K562 (cell line): ENCODE measurements around the gene MN1. TPM values are rescaled to one million over a fixed set of nuclear protein-coding genes. Genes with fewer than 3 reads are reported as not detected.
A peak's percentile ranks its signal among the peaks of the same experiment; 100 is the strongest.

Experiments
- ATAC-seq: fragments of 200-7000 bp; cut with Tn5 transposase; 3 replicates; pipeline ENCODE4 v1.9.1; 2020; ENCODE audit warnings: moderate library complexity
- BruUV-seq: library from RNA; stranded (reverse); fragments of 400-500 nt; replicated peaks from 2 replicates; lab custom pipeline; 2021; lab: Mats Ljungman, UMichigan
- CTCF ChIA-PET: fragments of 300-600 bp; formaldehyde crosslinking; extraction: SDS; loops from one replicate; lab custom pipeline; 2021; ENCODE audit warnings: low intra/inter-chr PET ratio; lab: Yijun Ruan, JAX
- POLR2A ChIA-PET: fragments of 300-600, 350-650 bp; sonication (Branson Sonifier 250); formaldehyde crosslinking; extraction: SDS; loops from one replicate; lab custom pipeline; 2021; ENCODE audit warnings: antibody characterized with exemption, inconsistent platforms; lab: Yijun Ruan, JAX
- DNase-seq, 4 experiments: peaks; one replicate each; pipeline versions ENCODE4 v3.0.0 to v3.0.0-alpha.2; 2011 to 2018; ENCODE audit warnings: low spot score in 3 of 4, mixed read lengths in 3 of 4; ENCODE audit errors: extremely low read depth in 1 of 4
- FAIRE-seq: peaks from 2 replicates; lab custom pipeline; 2011; peaks lifted over from hg19 to GRCh38; lab: Jason Lieb, UNC
- H2AFZ ChIP-seq: 2 replicates; pipeline ENCODE4 v1.6.0; 2011; ENCODE audit warnings: low read depth, low read length, control low read depth, inconsistent platforms
- H3K27ac ChIP-seq: fragments of 200-600 bp; 3 replicates; pipeline ENCODE4 v1.8.0; 2011; ENCODE audit warnings: low read depth, mild to moderate bottlenecking, control low read depth, inconsistent platforms, low read length, moderate library complexity, mixed read lengths; ENCODE audit errors: extremely low read depth
- H3K27me3 ChIP-seq, 2 experiments: fragments of 300-600 bp in 1 of 2; 2 replicates in 1 of 2; 3 replicates in 1 of 2; pipeline versions ENCODE4 v1.6.0 to v1.8.0; 2011; ENCODE audit warnings: inconsistent platforms in 2 of 2, low read length in 2 of 2, mild to moderate bottlenecking in 1 of 2, mixed read lengths in 1 of 2, moderate library complexity in 1 of 2; ENCODE audit not compliant: control insufficient read depth in 2 of 2, insufficient read depth in 2 of 2
- H3K36me3 ChIP-seq: fragments of 300-600 bp; 3 replicates; pipeline ENCODE4 v1.8.0; 2011; ENCODE audit warnings: mild to moderate bottlenecking, low read length, inconsistent platforms; ENCODE audit not compliant: control insufficient read depth, insufficient read depth
- H3K4me1 ChIP-seq, 2 experiments: fragments of 200-600 bp in 1 of 2; replicated peaks in 1 of 2; 2 replicates in 1 of 2; 3 replicates in 1 of 2; pipeline versions ENCODE4 v1.5.1 to v1.8.0; 2011; ENCODE audit warnings: inconsistent platforms in 2 of 2, low read length in 2 of 2, mild to moderate bottlenecking in 1 of 2, mixed read lengths in 1 of 2, moderate library complexity in 1 of 2; ENCODE audit not compliant: control insufficient read depth in 2 of 2, insufficient read depth in 2 of 2
- H3K4me2 ChIP-seq: 2 replicates; pipeline ENCODE4 v1.6.1; 2011; ENCODE audit warnings: low read length, control low read depth, inconsistent platforms, mixed read lengths; ENCODE audit not compliant: insufficient read depth
- H3K4me3 ChIP-seq: fragments of 200-600 bp; sonication (generic), shearing (Covaris generic); 2 replicates; pipeline ENCODE4 v1.5.1; 2016; ENCODE audit warnings: control low read depth, inconsistent platforms
- H3K79me2 ChIP-seq: fragments of 200-600 bp; 3 replicates; pipeline ENCODE4 v1.8.0; 2011; ENCODE audit warnings: low read length, inconsistent platforms; ENCODE audit not compliant: control insufficient read depth, insufficient read depth
- H3K9ac ChIP-seq, 2 experiments: 2 replicates each; pipeline versions ENCODE4 v1.6.0 to v1.6.1; 2011; ENCODE audit warnings: low read depth in 2 of 2, low read length in 2 of 2, control low read depth in 1 of 2, inconsistent platforms in 1 of 2, mild to moderate bottlenecking in 1 of 2, mixed read lengths in 1 of 2; ENCODE audit not compliant: insufficient read depth in 1 of 2
- H3K9me1 ChIP-seq: one replicate; pipeline ENCODE4 v1.6.0; 2011; ENCODE audit warnings: inconsistent platforms, mild to moderate bottlenecking, low read length, moderate library complexity; ENCODE audit not compliant: control insufficient read depth, insufficient read depth
- H3K9me3 ChIP-seq: replicated peaks from 2 replicates; pipeline ENCODE4 v1.5.1; 2011; ENCODE audit warnings: low read depth, low read length, inconsistent platforms; ENCODE audit not compliant: control insufficient read depth, insufficient read depth
- H4K20me1 ChIP-seq: replicated peaks from 2 replicates; pipeline ENCODE4 v1.6.1; 2011; ENCODE audit warnings: low read length, inconsistent platforms, mixed read lengths; ENCODE audit not compliant: control insufficient read depth, insufficient read depth
- BCOR ChIP-seq: fragments of 450-650 bp; IDR thresholded peaks from 2 replicates; pipeline ENCODE4 v1.6.1; 2016
- CHD2 ChIP-seq: IDR thresholded peaks from 2 replicates; pipeline ENCODE4 v1.6.1; 2011; ENCODE audit warnings: low read depth, low read length
- GTF2F1 ChIP-seq: IDR thresholded peaks from 2 replicates; pipeline ENCODE4 v1.6.1; 2011; ENCODE audit warnings: low read depth, low read length, improper control_type of control experiment
- HDAC1 ChIP-seq, 2 experiments: fragments of 450-650 bp; IDR thresholded peaks; 2 replicates each; pipeline ENCODE4 v1.6.1; 2016 to 2017; ENCODE audit warnings: inconsistent platforms in 1 of 2, mild to moderate bottlenecking in 1 of 2, moderate library complexity in 1 of 2
- PTTG1 ChIP-seq: fragments of 450-650 bp; IDR thresholded peaks from 2 replicates; pipeline ENCODE4 v1.6.1; 2016; ENCODE audit warnings: low read depth, mild to moderate bottlenecking, missing genetic modification characterization, missing compliant biosample characterization
- PYGO2 ChIP-seq: fragments of 450-650 bp; IDR thresholded peaks from 2 replicates; pipeline ENCODE4 v1.6.1; 2016; ENCODE audit warnings: mild to moderate bottlenecking, missing genetic modification characterization, moderate library complexity, missing compliant biosample characterization
- SMARCA4 ChIP-seq: fragments of 450-650 bp; IDR thresholded peaks from 2 replicates; pipeline ENCODE4 v1.6.1; 2016
- TBP ChIP-seq: optimal IDR thresholded peaks from 2 replicates; pipeline ENCODE3; 2011; ENCODE audit warnings: low read depth, low read length, improper control_type of control experiment
- YY1 ChIP-seq, 3 experiments: IDR thresholded peaks; 2 replicates each; pipeline ENCODE4 v1.6.1; 2011; ENCODE audit warnings: low read length in 2 of 3, mild to moderate bottlenecking in 2 of 3, moderate library complexity in 2 of 3, borderline replicate concordance in 1 of 3, control low read depth in 1 of 3, low read depth in 1 of 3; ENCODE audit not compliant: insufficient read depth in 3 of 3, insufficient replicate concordance in 2 of 3, control insufficient read depth in 1 of 3, insufficient read length in 1 of 3; ENCODE audit errors: extremely low read depth in 1 of 3
- ZBTB1 ChIP-seq: sonication (generic); formaldehyde crosslinking; IDR thresholded peaks from 2 replicates; pipeline ENCODE4 v1.8.1; 2023; ENCODE audit warnings: missing genetic modification reagents, low read depth, mild to moderate bottlenecking, borderline replicate concordance
- ZFP36 ChIP-seq: fragments of 150-350 bp; IDR thresholded peaks from 2 replicates; pipeline ENCODE4 v1.6.1; 2018; ENCODE audit warnings: low read length, low read depth; ENCODE audit not compliant: partially characterized antibody
- ZNF232 ChIP-seq: sonication (generic); formaldehyde crosslinking; IDR thresholded peaks from 2 replicates; pipeline ENCODE4 v1.8.0; 2022; ENCODE audit warnings: mild to moderate bottlenecking, missing genetic modification reagents
- ZNF668 ChIP-seq: fragments of 250-450 bp; sonication (Bioruptor Pico); IDR thresholded peaks from 2 replicates; pipeline ENCODE4 v1.8.0; 2022; ENCODE audit warnings: mild to moderate bottlenecking, inconsistent platforms
- WGBS: fragments of 100-300 bp; shearing (Covaris generic); methylation state at CpG from one replicate; pipeline ENCODE4 v1.1.6; 2016; ENCODE audit warnings: low coverage, mixed read lengths; ENCODE audit not compliant: insufficient coverage; ENCODE audit errors: missing lambda C conversion rate; 5-methylcytosine and 5-hydroxymethylcytosine counted together
- in situ Hi-C: fragments of 300-500 bp; cut with MboI; formaldehyde crosslinking; loops from 4 replicates; pipeline ENCODE4 v1.15.0; 2018; ENCODE audit warnings: inconsistent platforms, mixed read lengths
- intact Hi-C: fragments of 100-400 bp; cut with micrococcal nuclease; formaldehyde crosslinking; loops from 2 replicates; pipeline ENCODE4 v1.14.2; 2022
- polyA plus RNA-seq, 8 experiments: library from polyadenylated mRNA; depleted of rRNA in 4 of 8; stranded (reverse) in 5 of 8; unstranded in 3 of 8; fragments of >200 nt; fragmentation: Nextera tagmentation in 2 of 8; fragmentation: Illumina TruSeq in 1 of 8; extraction: Ambion mirVana in 2 of 8; extraction: Trizol in 1 of 8; gene quantifications; 2 replicates each; pipeline versions ENCODE4 v1.2.1 to v1.2.3, GENCODE V29; 2011 to 2014; ENCODE audit warnings: inconsistent platforms in 1 of 8, missing spikeins in 1 of 8
- total RNA-seq, 7 experiments: library from RNA; depleted of rRNA in 6 of 7; stranded (reverse); fragments of >200 nt in 6 of 7; fragmentation: Illumina TruSeq in 2 of 7; extraction: Trizol in 2 of 7; gene quantifications; 2 replicates each; pipeline versions ENCODE4 v1.2.1 to v1.2.3, GENCODE V29; 2011 to 2021; ENCODE audit warnings: low replicate concordance in 1 of 7
- TF ChIP-seq, protein P1 (sequence below): sonication (generic); formaldehyde crosslinking; IDR thresholded peaks from 2 replicates; pipeline ENCODE4 v1.9.0; 2022; ENCODE audit warnings: mild to moderate bottlenecking, missing genetic modification reagents
- TF ChIP-seq, protein P2 (sequence below): sonication (generic); IDR thresholded peaks from 2 replicates; pipeline ENCODE4 v1.6.1; 2016

MN1 gene
- total and polyA plus RNA-seq, 9 of the 15 experiments (the other 6 are each of a cell fraction or from before 2014, with no cell fraction given), result under 0.01 to 0.05 (median 0.03) TPM; not detected in 5

GRCh38 chr22:27698813-27699212, 102.7 kb downstream of the MN1 start:
- CTCF ChIA-PET, result no interaction called here
- no peaks in the 10 kb centered on the region for H3K79me2 ChIP-seq
- H3K4me2 ChIP-seq, result no peak overlapping the region
- ATAC-seq, result no peak
- no peaks in the 10 kb centered on the region for H3K9me1 ChIP-seq
- DNase-seq, result no peak
- BruUV-seq, result no TSS peak
- no peaks in the 10 kb centered on the region for H3K36me3 ChIP-seq
- POLR2A ChIA-PET, result no interaction called here
- intact Hi-C loops, result no loop called here
- H3K4me3 ChIP-seq, result no peak overlapping the region
- H2AFZ ChIP-seq, result no peak overlapping the region
- in situ Hi-C loops, result no loop called here
- no peaks in the 10 kb centered on the region for H4K20me1 ChIP-seq
- no peak overlapping the region for H3K9ac ChIP-seq
- H3K4me1 ChIP-seq, result no peaks in the 10 kb centered on the region; a peak in 1 of 5 replicates
- peaks cover 2% of the 10 kb centered on the region; the same call in 1 of the 2 replicates for H3K9me3 ChIP-seq
- WGBS, result 10% methylated on average over 5 of the region's 5 CpGs
- no peak for FAIRE-seq
- H3K27ac ChIP-seq, result no peak overlapping the region
- peaks cover 0 to 12% of the 10 kb centered on the region in 2 experiments; a peak in 1 of 5 replicates for H3K27me3 ChIP-seq
- TF ChIP-seq ZNF668 (CRISPR knock-in tag) (no peak), PYGO2 (tag) (no peak), ZFP36 (peak; percentile 94), PTTG1 (tag) (no peak), HDAC1 (IDR thresholded peaks at IDR 0.05) (no peak), TBP (no peak), BCOR (0 out of 2 replicates have a peak, but pooled peaks have one; percentile 41), CHD2 (no peak), YY1 (IDR thresholded peaks at IDR 0.05; ENCODE audit: borderline replicate concordance in 1 of 3, control insufficient read depth in 1 of 3, extremely low read depth in 1 of 3, insufficient read depth in 3 of 3, insufficient read length in 1 of 3, insufficient replicate concordance in 2 of 3, low read depth in 1 of 3, low read length in 2 of 3) (no peak), ZNF232 (no peak), GTF2F1 (no peak), SMARCA4 (no peak), ZBTB1 (CRISPR knock-in tag) (no peak)
- TF ChIP-seq, protein P1, sequence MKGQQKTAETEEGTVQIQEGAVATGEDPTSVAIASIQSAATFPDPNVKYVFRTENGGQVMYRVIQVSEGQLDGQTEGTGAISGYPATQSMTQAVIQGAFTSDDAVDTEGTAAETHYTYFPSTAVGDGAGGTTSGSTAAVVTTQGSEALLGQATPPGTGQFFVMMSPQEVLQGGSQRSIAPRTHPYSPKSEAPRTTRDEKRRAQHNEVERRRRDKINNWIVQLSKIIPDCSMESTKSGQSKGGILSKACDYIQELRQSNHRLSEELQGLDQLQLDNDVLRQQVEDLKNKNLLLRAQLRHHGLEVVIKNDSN (CRISPR knock-in tag), result 0 out of 2 replicates have a peak, but pooled peaks have one; percentile 14
- TF ChIP-seq, protein P2, sequence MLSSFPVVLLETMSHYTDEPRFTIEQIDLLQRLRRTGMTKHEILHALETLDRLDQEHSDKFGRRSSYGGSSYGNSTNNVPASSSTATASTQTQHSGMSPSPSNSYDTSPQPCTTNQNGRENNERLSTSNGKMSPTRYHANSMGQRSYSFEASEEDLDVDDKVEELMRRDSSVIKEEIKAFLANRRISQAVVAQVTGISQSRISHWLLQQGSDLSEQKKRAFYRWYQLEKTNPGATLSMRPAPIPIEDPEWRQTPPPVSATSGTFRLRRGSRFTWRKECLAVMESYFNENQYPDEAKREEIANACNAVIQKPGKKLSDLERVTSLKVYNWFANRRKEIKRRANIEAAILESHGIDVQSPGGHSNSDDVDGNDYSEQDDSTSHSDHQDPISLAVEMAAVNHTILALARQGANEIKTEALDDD, result no peak
